Measurements from ENCODE around the gene TMEM165. TPM values are rescaled to one million over a fixed set of nuclear protein-coding genes. Genes with fewer than 3 reads are reported as not detected.

TMEM165 gene
- total RNA-seq, 1 donor from 2014 or later, result 35.9 TPM

DNA sequence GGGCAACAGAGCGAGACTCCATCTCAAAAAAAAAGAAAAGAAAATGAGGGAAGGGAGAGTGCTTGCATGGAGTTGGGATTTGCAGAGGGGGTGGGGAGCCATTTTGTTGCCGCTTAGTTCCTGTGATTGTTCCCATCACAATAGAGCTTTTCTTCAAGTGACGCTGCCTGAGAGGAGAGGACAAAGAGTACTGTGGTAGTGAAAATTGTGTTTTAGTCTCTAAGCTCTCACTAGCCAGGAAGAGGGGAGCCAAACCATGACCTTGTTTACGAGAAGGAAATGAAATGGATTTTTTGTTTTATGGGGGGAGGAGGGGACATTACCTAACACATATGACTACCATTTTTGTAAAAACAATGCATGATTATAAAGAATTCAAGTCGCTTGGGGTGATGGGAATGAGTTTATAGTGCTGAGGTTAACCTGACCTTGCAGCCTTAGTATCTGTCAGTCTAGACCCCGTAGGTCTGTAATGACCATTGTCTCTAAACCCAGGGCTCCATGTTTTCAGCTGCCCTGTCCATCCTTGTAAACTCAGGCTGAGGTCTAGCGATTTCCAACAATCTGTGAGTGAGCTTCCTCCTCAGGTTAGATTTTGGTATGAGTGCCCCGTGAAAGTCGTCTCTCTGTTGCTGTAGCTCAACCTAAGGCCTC is 30.9 kb upstream of the TMEM165 start:
- intact Hi-C loops (cut with micrococcal nuclease), result no loop called here
- no peak for DNase-seq
- no peak for ATAC-seq

DNA sequence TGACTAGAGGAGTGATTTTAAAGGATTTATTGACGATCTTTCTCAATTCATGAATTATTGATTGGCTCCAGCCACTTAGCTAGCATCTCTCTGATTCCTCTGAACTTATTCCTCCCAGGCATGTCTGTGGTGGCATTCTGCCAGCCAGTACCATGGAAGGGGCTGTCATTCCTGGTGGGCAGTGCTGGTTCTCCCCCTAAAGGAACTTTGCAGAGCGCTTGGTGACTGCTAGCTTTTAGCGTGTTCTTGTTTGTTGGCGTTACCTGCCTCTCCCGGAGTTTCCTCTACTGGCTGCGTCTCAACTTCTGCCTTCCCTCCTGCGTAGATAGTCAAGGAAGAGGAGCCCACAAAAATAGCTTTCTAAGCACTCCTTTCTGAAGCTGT is 30.4 kb upstream of the TMEM165 start:
- no peak for DNase-seq
- intact Hi-C loops (cut with micrococcal nuclease), result no loop called here
- ATAC-seq, result no peak

DNA sequence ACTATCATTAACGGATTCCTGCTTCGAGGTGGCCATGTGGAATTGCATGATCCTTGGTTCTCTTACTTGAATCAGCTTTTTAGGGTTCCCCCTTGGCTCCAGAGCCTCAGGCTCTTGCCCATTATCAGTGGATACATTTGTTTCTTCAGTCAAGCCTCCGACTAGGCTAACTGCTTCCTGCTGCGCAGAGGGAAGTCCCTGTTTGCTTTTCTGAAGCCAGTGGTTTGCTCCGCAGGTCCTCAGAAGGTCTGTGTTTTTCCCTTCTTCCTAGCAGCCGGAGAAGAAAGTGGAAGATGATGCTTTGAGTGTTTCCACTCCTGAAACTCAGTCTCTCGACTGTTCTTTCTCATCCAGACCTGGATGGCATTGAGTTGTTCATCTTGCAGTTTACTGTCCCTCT is 29.1 kb upstream of the TMEM165 start:
- no peak for DNase-seq
- intact Hi-C loops (cut with micrococcal nuclease), result no loop called here
- no peak for ATAC-seq

DNA sequence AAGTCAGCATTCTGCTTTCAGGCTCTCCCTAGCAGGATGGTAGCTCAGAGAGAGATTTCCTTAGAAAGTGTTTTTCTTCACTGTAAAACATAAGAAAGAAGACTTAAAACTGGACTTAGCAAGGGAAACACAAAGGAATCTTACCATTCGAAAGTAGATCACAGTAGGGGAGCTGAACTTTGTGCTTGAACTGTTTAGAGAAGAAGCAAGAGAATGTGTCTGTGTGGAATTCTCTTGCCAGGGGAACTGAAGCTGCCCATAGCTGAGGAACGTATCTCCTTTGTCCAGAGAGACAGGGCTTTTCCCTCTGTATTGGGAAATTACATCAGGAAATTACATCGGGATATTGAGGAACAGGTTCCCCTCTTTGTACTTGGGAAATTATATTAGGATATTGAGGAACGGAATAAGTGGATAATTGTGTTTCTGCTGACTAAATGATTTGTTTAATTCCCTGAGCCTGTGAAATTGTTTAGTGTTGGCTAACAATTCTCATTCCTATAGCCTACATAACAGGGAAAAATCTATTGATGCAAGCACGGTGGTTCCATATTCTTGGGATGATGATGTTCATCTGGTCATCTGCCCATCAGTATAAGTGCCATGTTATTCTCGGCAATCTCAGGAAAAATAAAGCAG is 28.6 kb upstream of the TMEM165 start:
- no peak for ATAC-seq
- intact Hi-C loops (cut with micrococcal nuclease), result no loop called here
- no peak for DNase-seq

DNA sequence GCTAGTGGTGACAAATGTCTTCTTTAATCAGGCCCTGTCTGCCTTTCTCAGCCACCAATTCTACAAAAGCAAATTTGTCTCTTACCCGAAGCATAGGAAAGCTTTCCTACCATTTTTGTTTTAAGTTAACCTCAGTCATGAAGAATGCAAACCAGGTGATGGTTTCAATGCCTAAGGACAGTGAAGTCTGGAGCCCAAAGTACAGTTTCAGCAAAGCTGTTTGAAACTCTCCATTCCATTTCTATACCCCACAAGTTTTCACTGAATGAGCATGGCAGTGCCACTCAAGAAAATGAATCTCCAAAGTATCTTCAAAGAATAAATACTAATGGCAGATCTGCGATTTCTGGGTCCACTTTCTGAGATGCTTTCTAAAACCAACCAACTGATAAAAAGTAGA is 25.8 kb upstream of the TMEM165 start:
- no peak for ATAC-seq
- intact Hi-C loops (cut with micrococcal nuclease), result no loop called here

DNA sequence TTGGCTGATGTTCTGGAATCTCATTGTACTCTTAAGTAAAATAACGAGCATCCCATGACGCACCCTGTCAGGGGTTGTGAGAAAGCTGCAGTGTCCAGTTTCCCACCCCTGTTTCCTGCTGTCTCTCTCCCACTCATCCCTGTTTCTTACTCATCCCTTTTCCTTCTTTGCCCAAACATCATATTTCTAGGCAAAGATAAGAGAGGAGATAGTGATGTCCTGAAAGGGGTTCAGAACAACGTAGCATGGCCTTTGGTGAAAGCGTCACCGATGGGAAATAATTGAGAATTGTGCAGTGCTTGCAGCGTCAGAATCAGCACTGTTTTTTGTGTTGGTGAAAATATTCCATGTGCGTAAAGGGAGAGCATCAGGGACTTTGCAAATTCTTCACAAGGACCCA is 23.5 kb upstream of the TMEM165 start:
- ATAC-seq (no peak), DNase-seq (no peak)
- intact Hi-C loops (cut with micrococcal nuclease), result no loop called here

More for the DNA sequence above, 25.8 kb upstream of the TMEM165 start:
- DNase-seq, result no peak

DNA sequence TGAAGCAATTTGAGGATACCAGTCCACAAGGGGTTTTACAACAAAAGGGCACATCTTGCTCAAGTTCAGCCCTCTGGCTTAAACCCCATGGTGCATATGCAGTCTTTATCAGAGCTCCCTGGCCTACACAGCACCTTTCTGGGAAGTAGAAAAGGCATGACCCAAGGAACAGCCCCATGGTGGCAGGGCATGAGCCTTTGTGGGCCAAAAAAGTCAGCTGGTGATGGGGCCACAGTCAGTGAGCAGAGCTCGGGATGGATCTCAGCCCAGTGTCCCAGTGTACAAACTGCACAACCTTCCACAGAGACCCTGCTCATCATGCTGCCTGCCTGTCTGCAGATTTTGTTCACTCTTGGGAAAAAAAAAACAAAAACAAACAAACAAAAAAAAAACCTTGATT is 22.3 kb upstream of the TMEM165 start:
- intact Hi-C loops (cut with micrococcal nuclease), result no loop called here
- ATAC-seq (no peak), DNase-seq (no peak)

DNA sequence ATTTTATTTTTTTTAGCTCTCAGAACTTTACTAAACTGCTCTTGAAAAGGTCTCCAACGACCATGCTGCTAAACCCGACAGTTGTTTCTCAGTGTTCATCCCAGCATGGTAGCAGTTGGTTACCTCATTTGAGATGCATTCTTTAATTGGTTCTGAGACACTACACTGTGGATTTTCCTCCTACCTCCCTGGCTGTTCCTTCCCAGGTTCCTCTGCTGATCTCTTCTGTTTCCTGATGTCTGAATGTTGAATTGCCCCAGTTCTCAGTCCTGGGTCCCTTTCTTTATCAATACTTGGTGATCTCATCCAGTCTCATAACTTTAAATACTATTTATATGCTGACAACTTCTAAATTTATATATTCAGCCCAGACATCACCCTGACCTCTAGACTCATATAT is 19.1 kb upstream of the TMEM165 start:
- intact Hi-C loops (cut with micrococcal nuclease), result no loop called here
- no peak for DNase-seq
- ATAC-seq, result no peak

DNA sequence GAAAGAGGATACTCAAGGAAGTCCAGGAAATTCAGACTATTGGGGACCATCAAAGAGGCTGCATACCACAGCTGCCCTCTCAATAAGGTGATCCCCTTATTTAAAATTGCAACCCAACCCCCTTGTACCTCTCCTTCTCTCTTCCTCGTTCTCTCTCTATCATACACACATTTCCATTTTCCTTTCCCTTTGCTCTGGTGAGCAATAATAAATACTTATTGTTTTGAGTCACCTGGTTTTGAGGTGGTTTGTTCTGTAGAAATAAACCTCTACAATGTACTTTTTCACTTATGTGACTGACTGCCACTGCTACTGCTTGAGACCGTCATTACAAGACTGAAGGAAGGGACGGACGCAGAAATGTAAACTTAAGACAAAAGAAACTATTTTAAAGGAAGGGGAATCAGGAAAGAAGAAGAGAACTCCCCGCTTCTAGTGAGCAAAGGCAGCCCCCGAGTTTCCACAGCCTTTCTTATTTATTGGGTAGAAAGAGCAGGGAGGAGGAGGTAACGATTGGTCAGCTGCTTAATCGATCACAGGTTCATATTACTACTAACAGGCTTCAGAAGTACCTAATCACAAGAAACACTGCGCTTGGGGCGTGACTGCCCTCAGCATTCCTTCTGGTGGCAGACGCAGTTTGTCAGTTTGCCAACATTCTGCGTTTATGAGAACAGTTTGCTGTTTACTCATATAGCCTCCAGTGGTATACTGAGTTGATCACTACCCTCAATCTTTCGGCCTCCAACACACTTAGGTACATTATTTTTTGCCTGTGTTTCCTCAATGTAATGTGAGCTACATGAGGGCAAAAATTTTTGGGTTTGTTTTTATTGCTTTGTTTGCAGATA is 16.9 kb upstream of the TMEM165 start:
- ATAC-seq, result no peak
- intact Hi-C loops (cut with micrococcal nuclease), result no loop called here
- DNase-seq, result no peak

DNA sequence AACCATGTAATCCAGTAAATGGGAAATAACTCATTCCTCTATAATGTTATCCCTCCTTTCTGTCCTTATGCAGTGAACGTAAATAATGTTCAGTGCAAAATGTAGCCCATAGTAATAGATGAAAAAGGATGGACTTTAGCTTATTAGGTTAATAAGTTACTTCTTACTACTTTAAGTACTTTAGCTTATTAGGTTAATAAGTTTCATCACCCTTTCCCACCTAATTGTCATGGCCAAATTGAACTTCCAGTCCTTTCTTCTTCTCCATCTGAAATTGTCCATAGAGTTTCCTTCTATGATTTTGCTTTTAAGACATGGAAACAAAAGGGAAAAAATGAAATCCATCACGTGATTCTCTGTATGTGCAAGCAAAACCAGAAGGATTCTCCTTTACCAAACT is 15.2 kb upstream of the TMEM165 start:
- intact Hi-C loops (cut with micrococcal nuclease), result no loop called here
- ATAC-seq, result no peak

DNA sequence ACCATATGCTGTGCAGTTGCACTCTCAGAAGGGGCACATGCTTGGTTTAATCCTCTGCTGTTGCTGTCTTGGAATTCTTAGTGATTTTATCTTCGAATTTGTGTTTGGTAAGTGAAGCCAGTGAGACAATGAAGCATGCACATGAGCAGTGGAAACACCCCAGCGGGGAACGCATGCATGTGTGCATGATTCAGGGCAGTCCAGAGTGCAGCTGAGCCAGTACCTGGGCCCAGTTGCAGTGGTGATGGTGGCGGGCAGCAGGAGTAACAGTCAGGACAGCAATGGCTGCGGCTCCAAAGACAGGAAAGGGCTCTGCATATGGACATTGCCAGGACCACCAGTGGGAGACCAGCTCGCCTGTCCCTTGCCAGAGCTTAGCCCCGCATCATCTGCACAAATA is 14.3 kb upstream of the TMEM165 start:
- DNase-seq, result no peak
- intact Hi-C loops (cut with micrococcal nuclease), result no loop called here
- no peak for ATAC-seq

More for the DNA sequence above, 15.2 kb upstream of the TMEM165 start:
- DNase-seq, result no peak

DNA sequence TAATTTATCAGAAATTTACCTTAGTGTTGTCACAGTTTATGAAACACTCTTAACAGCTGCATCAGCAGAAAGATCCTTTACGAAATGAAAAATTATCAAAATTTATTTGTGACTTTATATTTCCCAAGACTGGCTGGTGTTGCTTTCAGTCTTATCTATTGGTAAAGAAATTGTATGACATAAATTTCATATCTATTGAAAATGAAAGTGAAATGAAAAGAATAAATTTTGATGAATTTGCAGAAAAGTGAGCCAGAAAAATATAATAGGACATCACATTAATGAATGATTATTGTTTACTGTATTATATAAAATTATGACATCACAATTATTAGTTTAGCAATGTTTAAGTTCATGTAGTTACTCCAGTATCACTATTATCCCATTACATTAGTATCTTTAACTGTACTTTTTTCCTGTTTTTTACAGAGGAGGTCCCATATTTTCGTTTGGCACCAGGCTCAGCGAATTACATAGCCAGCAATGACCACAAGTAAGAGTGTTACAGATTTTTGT is 13.2 kb upstream of the TMEM165 start:
- DNase-seq, result no peak

DNA sequence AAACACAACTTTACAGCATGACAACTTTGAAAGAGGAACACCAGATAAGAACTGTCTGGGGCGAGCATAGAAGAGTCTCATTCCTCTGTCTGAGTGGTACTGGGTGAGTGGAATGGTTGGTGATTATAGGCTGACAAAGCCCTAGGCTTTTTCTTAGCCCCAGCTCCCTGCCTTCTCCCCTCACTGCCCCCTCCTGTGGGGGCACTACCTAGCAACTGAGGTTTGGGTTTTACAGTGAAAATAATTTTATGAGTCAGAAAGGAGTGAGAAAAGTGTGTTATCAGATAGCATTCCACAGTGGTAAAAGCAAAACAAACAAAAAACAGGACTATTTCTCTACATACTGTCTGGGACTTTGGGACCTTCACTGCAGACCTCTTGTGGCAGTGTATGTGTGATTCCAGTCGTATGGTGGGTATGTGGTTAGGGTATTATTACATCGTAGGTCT is 10.5 kb upstream of the TMEM165 start:
- intact Hi-C loops (cut with micrococcal nuclease), result no loop called here
- ATAC-seq, result no peak
- no peak for DNase-seq

More for the DNA sequence above, 13.2 kb upstream of the TMEM165 start:
- no peak for ATAC-seq
- intact Hi-C loops (cut with micrococcal nuclease), result no loop called here

DNA sequence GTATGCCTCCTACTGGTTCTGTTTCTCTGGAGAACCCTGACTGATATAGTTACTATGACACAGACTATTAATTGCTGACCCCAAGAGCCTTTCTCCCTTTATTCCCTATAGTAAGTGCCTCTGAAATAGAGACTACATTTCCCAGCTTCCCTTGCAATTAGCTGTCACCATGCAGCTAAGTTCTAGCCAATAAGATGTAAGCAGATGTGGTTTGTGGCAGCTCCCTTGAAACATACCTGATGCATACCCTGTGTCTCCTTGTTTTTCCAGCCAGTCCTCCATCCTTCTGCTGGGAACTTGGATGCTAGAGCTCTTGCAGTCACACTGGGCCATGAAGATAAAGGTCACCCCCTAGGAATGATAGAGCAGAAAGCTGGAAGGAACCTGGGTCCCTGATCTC is 9.7 kb upstream of the TMEM165 start:
- DNase-seq (no peak), ATAC-seq (peak; percentile 21)
- intact Hi-C loops (cut with micrococcal nuclease), result no loop called here

DNA sequence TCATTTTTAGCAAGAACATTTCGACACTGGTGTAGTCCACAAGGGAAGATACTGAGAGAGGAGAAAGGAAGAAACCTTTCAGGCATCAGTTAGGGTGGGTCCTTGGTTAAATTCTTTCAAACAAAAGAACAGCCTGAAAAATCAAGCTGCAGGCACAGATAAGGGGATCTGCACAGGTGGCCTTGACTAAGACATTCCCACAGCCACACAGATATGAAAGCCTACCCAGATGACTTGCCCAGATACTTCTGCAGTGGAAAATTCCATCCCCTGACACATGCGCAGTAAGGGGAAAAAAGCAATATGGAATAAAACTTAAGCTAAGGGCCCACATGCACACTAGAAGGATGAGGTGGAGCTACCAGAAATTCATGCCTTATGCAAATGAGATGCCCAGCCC is 8.9 kb upstream of the TMEM165 start:
- intact Hi-C loops (cut with micrococcal nuclease), result no loop called here

DNA sequence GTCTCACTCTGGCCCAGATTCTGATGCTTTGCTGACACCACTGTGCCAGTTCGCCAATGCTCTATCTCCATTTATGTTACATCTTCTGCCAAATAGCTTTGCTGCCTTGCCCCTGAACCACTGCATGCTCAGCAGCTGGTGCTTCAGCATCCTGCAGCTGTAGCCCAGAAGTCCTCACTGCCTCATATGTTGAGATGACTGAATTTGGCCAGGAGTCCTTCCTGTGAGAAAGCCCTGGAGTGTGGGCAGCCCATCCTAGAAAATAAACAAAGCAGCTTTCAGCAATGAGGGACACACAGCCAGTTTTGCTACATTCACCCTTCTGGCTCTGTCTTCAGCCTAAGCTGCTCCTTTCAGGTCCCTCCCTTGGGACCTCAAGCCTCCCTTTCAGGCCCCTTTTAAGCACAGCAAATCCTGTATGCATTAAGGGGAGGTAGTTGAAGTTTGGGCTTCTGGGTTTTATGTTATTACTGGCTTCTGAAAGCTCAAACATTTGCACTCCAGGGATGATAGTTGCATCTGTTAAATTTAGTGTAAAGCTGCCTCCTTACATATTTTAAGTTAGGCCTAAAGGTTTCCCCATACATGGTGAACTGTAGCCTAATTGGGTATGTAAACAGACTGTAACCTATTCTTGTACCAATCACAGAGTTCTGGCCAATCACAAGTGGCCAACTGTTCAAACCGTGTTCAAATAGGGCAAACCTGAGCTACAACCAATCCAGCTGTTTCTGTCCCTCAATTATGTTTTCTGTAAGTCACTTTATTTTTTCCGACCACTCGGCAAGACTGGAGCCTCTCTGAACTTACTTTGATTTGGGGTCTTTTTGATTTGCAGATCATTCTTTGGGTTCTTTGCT is 2.1 kb upstream of the TMEM165 start:
- DNase-seq (no peak), ATAC-seq (no peak)
- intact Hi-C loops (cut with micrococcal nuclease), result loop anchor here (10.0 kb wide), 1 partner anchor 49 kb away; the partner anchor contains the start of gene SRD5A3

More for the DNA sequence above, 8.9 kb upstream of the TMEM165 start:
- no peak for ATAC-seq
- no peak for DNase-seq

DNA sequence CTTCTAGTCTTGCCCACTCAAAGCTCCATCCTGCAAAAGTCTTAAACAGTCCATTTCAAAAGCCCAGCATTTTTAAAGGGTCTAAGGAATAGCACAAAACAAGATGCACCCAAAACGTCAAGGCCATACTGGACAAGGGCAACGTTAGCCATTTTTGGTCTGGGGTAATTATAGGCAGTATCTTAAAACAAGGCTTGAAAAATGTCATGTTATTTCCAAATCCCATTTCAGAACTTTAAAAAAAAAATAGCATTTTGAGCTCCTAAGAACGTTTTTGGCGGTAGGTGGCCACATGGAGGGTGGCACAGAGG is 584 bp upstream of the TMEM165 start:
- DNase-seq (no peak), ATAC-seq (no peak)
- intact Hi-C loops (cut with micrococcal nuclease), result loop anchor here (10.0 kb wide), 1 partner anchor 50 kb away; the partner anchor contains the start of gene SRD5A3

DNA sequence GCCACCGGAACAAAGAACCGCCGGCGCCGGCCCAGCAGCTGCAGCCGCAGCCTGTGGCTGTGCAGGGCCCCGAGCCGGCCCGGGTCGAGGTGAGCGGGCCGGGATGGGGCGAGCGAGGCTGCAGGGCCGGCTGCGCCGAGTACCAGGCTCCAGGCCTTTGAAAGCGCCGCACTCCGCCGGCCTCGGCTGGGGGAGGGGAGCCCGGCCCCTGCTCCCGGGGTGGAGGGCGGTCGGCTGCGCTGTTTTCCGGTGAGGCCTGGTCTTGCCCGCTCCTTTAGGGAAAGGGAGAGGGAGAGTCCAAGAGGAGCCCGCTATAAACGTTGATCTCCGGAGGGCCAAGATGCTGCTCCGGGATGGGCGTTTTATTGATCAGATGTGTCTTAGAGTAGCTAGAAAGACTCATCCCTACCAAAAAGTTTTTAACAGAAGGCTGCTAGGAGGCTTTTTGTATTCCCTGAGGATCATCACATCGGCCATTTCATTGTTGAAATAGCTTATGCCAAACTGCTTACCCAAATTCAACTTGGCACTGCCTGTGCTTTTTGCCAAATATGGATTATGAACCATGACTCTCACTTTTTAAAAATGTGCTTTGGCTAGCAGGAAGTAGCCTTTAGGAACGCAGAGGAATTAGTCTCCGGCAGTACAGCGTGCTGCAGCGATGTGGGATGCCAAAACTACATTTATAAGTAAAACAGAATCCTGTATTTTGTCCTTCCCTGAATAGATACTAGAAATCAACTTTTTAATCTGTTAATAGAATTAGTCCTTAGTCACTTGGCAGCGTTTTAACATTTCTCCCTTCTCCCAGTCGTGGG is 760 bp downstream of the TMEM165 start:
- DNase-seq (peak; percentile 71), ATAC-seq (peak; percentile 65)
- intact Hi-C loops (cut with micrococcal nuclease), result loop anchor here (10.0 kb wide), 1 partner anchor 52 kb away; the partner anchor contains the start of gene SRD5A3
